Measurements from ENCODE around the gene KRT16.
"Not testable (repeated sequence)": the region's sequence is repeated elsewhere in the genome, so short reads cannot be mapped to it uniquely, and the experiment has no call there.

The KRT16 gene

DNA sequence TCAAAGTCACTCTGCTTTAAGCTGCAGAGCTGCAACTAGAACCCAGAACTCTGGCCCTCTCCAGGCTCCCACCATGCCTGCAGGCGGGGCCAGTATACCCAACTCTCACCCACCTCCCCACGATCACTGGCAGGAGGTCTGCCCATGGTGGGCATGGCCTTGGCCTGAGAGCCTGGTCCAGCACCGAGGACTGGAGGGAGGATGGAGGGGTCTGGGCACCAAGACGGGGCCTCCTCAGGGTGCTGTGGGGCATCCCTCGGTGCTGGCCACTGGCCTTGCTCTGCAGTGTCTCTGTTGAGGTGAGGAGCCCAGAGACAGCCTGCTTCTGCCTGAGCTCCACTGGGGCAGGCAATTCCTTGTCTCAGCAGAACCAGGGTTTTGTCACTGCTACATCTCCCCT lies 1.5 kb upstream of the KRT16 start:
- DNase-seq, result no peak

DNA sequence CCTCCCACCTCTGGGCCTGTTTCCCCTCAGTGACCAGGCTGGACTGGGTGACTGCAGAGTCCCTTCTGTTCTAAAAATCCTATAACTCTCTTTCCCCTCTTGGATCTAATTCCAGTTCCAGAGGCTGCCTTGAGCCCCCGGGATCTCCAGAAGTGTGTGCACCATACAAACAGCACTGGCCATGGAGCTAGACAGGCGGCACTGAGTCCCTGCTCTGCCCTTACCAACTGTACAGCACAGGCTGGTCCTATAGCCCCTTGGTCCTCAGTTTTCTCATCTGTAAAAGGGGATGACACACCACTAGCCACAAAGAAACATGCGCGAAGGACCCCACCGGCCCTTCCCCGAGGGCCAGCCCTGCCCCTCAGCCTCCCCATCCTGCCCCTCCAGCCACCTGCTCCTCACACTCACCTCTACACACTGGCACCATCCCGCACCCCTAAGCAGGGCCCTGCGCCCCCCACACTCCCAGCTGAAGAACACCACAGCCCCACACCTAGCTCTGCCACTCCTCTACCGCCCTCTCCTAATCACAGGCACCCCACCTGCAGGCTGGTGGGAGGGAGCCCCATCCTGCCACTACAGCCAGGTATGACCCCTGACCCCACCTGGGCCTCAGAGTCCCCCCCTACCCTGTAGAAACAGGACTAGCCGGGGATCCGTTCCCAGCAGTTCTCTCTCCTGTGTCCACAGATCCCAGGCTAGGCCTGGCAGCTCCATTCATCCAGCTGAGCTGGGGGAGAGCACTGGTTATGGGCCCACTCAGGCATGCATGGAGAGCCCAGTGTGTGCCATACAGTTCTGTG lies 913 bp upstream of the KRT16 start:
- no peak for DNase-seq

DNA sequence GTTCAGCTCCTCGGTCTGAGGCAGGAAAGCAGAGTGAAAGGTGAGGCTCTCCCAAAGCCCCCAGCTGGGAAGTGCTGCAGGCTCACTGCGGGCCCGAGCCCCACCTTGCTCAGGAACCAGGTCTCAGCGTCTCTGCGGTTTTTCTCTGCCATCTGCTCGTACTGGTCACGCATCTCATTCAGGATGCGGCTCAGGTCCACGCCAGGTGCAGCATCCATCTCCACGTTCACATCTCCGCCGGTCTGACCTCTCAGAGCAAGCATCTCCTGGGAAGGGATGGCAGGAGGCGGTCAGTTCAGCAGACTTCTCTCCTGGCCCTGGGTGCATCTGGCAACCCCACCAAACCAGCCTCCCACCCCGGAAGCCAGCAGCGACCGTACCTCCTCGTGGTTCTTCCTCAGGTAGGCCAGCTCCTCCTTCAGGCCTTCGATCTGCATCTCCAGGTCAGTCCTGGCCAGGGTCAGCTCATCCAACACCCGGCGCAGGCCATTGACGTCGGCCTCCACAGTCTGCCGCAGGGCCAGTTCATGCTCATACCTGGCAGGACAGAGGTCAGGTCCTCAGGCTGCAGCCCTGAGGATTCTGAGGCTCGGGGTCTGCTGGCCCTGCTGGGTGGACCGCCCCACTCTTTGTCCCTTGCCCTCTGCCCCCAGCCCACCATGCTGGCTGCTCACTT lies 1.5 kb downstream of the KRT16 start:
- no peak for DNase-seq

DNA sequence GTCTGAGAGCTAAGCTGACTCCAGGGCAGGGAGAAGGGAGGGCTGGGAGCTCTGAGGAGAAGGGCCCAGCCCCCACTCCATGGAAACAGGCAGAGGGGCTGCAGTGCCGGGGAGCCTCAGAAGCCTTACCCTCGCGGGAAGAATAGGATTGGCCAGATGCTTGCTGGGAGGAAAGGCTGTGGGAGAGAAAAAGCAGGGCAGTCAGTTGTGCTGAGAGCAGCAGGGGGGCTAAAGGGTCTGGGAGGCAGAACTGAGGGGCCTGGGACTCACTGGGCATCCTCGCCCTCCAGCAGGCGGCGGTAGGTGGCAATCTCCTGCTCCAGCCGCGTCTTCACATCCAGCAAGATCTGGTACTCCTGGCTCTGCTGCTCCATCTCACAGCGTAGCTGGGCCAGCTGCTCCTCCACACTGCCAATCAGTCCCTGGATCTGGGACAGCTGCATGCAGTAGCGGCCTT lies 2.5 kb downstream of the KRT16 start:
- DNase-seq, result not testable (repeated sequence)

DNA sequence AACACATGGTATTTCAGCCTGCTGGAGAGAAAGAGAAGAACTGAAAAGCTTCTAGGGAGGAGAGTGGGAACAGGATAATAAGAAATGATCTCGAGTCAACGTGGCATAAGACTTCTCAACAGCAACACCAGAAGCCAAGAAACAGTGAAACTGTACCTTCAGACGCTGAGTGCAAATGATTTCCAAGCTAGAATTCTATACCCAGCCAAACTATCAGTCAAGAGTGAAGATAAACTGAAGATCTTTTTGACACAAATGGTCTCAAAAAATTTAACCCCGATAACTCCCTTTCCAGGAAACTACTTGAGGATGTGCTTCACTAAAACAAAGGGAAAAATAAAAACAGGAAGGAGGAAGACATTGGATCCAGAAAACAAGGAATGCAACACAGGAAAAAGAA lies 5.6 kb downstream of the KRT16 start:
- not testable (repeated sequence) for DNase-seq

DNA sequence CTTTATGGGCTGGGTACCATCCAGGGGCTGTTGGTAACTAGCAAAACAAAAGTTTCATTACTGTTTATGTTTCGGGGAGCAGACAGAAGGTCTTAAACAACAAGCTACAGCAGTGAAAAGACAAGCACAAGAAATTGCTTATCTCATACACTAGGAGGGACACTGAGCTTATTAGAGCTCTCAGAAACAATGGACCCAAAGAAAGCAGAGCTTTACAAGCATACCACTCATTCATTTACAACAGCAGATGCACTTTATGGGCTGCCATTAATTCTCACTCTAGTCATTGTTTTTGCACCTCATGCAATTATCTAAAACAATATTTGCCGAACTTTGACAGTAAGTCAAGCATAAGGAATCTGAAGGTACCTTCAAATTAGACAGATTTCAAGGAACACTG lies 10.0 kb downstream of the KRT16 start:
- no peak for DNase-seq

DNA sequence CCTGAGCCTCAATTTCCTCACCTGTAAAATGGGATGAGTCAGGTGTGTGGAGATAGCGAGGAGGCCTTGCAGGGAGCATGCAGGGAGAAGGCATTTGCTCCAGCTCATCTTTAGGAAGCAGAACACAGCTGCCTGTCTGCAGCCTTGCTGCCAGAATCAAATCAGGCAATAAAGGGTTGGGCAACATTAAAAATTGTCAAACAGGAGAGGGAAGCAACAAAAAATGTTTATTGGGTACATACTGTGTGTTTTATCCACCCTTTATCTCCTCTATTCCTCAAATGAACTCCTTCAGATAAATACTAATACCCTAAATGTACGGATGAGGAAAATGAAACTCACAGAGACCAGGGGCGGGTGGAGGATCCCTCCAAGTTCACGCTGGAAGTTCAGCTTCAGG lies 12.2 kb downstream of the KRT16 start:
- DNase-seq, result no peak

DNA sequence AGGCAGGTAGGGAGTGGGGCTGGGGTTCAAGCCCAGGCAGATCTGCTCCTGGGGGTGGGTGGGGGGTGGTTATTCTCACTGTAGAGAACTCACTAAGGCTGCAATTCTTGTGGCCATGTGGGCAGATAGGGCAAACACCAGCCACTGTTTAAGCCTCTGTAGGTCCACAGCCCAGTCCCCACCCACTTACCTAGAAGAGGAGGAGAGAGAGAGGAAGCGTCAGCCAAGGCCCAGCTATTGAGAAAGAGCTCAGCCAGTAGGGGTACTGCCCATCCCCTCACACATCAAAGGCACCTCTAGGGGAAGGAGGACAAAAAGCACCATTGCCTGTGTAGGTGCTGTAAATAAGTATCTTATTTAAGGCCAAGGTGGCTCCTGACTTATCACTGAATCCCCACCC lies 12.9 kb downstream of the KRT16 start:
- no peak for DNase-seq

DNA sequence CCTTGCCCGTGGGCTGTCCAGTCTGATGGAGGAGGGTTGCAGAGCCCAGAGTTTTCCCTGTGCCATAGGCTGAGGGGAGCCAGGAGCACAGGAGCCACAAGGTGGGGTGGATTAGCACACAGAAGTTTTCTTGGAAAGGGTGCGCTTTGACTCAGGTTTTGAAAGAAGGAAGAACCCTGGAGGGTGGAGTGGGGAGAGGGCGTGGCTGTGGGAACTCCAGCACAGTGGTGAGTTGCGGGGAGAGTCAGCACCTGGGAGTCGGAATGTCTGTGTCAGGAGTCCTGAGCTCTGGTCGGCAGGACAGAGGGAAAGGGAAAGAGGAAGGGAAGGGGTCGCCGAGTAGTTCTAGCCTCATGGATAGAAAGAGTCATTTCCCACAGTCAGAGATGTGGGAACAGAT lies 17.0 kb downstream of the KRT16 start:
- no peak for DNase-seq

DNA sequence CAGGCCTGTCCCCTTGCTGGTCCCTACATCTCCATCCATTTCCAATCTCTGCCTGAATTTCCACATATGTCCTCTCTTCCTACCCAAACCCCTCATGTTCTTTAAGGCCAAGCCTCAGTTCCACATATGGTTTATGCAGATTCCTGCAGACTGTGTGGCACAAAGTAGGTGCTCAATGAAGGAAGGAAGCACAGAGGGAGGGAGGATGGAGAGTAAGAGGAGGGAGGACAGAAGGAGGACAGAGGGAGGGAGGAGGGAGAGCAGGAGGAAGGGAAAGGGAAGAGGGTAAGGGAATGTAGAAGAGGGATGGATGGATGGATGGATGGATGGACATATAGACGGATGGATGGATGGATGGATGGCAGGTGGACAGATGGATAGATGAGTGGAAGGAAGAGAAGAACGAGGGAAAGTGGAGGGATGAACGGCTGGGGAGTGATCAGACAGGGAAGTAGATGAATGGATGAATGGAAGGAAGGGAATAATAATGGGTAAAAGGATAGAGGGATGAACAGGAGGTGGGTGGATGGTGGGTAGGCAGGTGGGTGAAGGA lies 18.1 kb downstream of the KRT16 start:
- DNase-seq, result no peak

DNA sequence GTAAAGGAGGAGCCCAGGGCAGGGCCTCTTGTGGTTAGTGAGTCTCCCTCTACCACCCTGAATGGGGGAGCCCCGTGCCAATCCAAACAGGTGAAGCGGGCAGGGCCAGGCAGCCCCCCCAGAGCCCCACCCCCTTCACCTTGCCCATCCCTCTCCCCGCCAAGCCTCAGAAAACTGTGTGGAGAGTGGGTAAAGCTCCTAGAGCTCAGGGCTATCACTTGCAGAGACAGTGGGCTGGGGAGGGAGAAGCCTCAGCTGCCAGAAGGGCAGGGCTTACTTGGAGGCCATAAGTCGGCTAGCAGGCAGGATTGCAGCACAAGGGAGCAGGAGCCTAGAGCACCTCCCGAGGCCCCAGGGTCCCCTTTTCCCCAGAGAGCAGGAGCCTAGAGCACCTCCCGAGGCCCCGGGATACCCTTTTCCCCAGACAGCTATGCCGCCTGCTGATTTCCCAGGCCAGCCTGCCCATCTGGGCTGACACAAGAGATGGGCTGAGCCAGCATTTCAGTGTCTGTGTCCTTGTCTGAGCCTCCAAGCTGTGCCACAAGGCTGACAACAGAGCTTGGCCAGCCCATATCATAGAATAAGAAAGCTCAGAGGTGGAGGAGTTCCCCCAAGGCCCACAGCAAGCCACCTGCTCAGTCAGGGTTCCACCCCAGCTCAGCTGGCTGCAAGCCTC lies 19.1 kb downstream of the KRT16 start:
- no peak for DNase-seq

DNA sequence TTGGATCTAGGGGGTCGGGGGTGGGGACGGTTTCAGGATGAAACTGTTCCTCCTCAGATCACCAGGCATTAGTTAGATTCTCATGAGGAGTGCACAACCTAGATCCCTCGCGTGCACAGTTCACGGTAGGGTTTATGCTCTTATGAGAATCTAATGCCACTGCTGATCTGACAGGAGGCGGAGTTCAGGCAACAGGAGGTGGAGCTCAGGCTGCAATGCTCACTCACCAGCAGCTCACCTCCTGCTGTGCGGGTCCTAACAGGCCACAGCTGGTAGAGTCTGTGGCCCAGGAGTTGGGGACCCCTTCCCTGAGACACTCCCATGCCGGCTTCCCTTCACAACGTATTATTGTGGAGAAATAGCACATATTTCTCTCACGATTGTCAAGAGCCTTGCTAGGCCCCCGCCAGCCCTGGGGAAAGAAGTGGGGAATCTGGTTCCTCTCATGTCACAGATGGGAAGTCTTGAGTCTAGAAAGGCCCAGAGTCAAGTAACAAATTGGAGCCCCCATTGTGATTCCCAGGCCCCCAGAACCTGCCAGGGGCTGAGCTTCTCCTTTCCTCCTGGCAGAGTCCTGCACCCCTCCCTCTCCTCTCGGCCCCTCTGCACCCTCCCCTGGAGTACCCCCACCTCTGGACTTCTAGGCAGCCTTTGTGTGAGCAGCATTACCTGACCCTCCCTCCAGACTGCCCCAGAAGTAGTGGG lies 19.8 kb downstream of the KRT16 start:
- no peak for DNase-seq

DNA sequence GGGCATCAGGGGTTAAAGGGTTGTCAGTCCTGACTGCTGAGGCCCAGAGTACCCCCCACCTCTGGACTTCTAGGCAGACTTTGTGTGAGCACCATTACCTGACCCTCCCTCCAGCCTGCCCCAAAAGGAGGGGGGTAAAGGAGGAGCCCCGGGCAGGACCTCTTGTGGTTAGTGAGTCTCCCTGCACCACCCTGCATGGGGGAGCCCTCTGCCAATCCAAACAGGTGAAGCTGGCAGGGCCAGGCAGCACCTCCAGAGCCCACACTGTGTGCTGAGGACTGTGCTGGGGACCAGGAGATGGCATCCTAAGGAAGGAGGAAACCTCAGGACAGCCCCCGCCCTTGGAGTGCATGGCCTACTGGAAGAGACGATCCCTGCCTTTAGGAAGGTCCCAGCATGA lies 23.3 kb downstream of the KRT16 start:
- DNase-seq, result no peak

DNA sequence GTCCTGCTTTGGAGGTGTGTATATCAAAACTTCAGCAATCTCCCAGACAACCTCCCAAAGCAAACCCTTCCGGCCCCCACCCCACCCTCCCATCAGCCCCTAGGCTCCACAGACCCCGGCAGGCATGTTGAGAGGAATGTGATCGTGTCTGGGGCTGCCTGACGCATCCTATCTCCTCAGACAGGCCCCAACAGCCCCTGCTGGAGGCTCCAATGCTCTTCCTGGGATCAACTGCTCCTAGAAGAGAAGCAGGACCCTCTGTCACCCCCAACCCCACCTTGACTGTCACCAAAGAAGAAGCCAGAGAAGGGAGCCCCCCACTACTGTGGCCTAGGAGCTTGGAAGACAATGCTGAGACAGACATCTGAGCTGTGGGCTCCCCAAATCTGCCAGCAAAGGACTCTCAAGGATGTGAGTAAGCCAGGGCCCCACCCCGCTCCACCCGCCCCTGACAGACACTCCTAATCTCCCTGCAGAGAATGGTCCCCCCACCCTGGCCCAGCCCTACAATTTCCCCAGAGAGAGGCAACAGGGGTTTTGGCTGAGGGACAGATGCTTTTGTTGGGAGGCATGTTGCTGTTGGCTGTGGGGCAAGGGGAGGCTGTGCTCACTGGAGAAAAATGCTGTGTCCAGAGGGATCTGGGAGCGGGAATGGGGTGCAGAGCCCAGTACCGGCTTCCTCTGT lies 24.3 kb downstream of the KRT16 start:
- DNase-seq, result no peak

DNA sequence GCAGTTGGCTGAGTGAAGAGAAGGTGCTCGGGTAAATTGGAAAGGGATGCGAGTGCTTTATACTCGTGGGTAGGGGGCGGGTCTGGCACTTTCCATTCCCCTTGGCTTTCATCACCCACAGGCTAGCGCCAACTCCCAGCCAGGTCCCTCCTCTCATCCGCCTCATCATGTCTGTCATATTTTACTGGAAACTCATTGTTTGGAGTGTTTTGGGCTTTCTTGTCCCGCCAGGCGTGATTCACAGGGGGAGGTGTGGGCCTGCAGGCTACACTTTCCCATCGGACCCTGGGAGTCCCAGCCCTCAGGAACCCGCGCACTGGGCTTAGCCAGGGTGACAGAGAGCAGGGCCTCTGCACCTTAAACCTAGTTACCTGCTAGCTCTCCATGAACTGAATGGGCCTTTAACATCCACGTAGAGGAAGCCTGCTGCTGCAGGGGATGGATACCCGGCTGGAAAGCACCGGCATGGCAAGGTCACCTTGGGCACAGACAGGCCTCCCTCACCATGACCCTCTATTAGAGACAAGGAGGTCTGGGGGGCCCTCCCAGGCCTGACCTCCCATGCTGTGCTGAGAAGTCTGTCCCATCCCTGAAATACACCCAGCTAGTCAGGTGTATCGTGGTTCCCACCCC lies 25.6 kb downstream of the KRT16 start, which contains the start of gene KRT14:
Gene KRT14 (minus strand): TSS at position 33 of the 633 bp plus-strand sequence. CDS start 61 bp downstream, outside the sequence.
- no peak for DNase-seq

DNA sequence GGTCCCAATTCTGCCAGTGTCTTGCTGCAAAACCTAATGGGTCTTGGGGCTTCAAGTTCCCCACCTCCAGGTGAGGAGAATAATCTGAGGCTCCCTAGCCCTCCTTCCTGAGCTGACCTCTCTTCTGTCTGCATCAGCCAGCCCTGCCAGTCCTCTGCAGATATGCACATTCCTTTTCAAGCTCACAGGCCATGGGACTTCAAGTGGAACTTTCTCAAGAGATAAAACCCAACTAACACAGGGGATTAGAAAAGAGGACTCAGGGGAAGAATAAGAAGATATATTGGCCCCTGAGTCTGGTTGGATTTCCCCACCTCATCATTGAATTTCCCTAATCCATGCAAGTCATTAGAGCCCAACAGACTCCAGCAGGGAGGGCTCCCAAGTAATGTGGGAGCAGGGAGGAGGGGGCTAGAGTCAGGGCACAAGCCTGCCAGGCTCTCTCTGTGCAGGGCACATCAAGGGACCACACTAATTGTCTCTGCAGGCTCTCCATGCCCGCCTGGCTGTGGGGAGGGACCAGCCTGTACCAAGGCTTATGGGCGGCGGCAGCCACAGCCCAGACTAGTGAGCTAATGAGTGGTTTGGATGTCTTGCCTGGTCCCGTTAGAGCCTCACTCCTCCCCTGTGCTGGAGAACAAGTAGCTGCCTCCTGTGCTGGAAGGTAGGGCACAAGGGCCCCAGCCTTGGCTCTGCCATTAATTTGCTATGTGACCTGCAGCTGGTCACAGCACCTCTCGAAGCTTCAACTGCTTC lies 27.1 kb downstream of the KRT16 start:
- DNase-seq, result no peak

DNA sequence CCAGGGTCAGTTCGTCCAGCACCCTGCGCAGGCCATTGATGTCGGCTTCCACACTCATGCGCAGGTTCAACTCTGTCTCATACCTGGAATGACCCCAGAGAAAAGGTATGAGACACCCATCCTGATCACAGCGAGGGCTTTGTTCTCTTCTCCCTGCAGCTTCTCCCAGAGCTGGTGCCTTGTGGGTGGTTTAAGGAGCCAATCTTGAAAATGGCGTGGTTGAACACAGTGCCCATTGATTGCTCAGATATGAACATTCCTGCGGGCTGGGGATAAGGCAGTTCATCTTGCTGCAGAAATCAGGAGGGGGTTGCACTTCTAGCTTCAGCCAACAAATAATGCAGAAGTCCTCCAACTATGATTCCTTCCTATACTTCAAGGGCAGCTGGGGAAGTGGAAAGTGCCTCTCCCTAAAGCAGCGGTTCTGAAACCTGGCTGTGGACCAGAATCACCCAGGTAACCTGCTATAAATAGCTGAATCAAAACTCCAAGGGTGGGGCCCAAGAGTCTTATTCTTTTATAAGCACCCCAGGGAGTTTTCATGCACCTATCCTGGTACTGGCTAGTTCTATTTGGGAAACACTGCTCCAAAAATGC lies 28.1 kb downstream of the KRT16 start:
- DNase-seq, result not testable (repeated sequence)

DNA sequence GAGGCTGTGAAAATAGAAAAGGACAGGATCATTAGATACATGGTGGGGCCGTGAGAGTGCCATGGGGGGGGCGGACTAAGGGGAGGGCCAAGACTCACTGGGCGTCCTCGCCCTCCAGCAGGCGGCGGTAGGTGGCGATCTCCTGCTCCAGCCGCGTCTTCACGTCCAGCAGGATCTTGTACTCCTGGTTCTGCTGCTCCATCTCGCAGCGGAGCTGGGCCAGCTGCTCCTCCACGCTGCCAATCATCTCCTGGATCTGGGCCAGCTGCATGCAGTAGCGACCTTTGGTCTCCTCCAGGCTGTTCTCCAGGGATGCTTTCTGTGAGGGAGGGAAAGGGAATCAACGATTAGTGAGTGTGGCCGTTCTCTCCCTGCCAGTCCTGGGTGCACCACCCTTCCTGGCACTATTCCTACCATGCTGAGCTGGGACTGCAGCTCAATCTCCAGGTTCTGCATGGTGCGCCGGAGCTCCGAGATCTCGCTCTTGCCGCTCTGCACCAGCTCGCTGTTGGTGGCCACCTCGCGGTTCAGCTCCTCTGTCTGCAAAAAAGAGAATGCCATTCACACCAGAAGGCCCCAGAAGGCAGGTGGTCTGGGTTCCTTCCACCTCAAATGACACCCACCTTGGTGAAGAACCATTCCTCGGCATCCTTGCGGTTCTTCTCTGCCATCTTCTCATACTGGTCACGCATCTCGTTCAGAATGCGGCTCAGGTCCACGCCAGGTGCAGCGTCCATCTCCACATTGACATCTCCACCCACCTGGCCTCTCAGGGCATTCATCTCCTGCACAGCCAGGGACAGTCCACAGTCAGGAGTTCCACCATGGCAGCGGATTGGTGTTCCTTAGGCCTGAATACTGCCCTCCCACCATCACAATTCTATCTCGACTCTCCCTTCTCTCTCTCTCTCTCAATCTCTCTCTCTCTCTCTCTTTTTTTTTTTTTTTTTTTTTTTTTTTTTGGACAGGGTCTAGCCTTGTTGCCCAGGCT lies 29.1 kb downstream of the KRT16 start:
- DNase-seq, result no peak

Data from DMS79 (cell line).